CD4-positive, CD25-positive, alpha-beta regulatory T cell (primary cell): ENCODE results near the gene PRRX2. TPM values are rescaled to one million over a fixed set of nuclear protein-coding genes. Genes with fewer than 3 reads are reported as not detected.

ENCODE experiments used
- ATAC-seq, 2 donors: fragments of 150-1000 bp; cut with Tn5 transposase; one replicate each; pipeline ENCODE4 v1.10.0; 2021; ENCODE audit warnings: low read depth in 2 of 2, moderate number of reproducible peaks in 2 of 2, moderate library complexity in 1 of 2
- DNase-seq, 3 donors: peaks; one replicate each; pipeline versions ENCODE4 v3.0.0 to v3.0.0-alpha.2; 2012 to 2022; ENCODE audit warnings: mixed read lengths in 1 of 3
- H3K27ac ChIP-seq: one replicate; pipeline ENCODE4 v1.7.0; 2013; ENCODE audit warnings: mild to moderate bottlenecking, low read length; ENCODE audit not compliant: insufficient read depth, poor library complexity, severe bottlenecking
- H3K27me3 ChIP-seq: one replicate; pipeline ENCODE4 v1.7.0; 2013; ENCODE audit warnings: low read length; ENCODE audit not compliant: control insufficient read depth, insufficient read depth
- H3K36me3 ChIP-seq: one replicate; pipeline ENCODE4 v1.7.0; 2013; ENCODE audit warnings: mild to moderate bottlenecking, low read length, moderate library complexity; ENCODE audit not compliant: control insufficient read depth, insufficient read depth
- H3K4me1 ChIP-seq: 2 replicates; pipeline ENCODE4 v1.7.0; 2013; ENCODE audit warnings: mild to moderate bottlenecking, low read length; ENCODE audit not compliant: insufficient read depth, control insufficient read depth, poor library complexity, severe bottlenecking
- H3K4me3 ChIP-seq: one replicate; pipeline ENCODE4 v1.7.0; 2013; ENCODE audit warnings: low read depth, mild to moderate bottlenecking, low read length, moderate library complexity
- H3K9me3 ChIP-seq, 2 experiments: 1 replicate in 1 of 2; 2 replicates in 1 of 2; pipeline ENCODE4 v1.7.0; 2013; ENCODE audit warnings: low read length in 2 of 2, mild to moderate bottlenecking in 1 of 2, moderate library complexity in 1 of 2; ENCODE audit not compliant: control insufficient read depth in 2 of 2
- H3K27ac Mint-ChIP-seq, 3 donors: one replicate each; pipeline ENCODE4 v1.8.0; 2020 to 2022; ENCODE audit warnings: mild to moderate bottlenecking in 3 of 3, mixed read lengths in 3 of 3, moderate library complexity in 2 of 3
- H3K27me3 Mint-ChIP-seq: one replicate; pipeline ENCODE4 v1.8.0; 2022; ENCODE audit warnings: mild to moderate bottlenecking, mixed read lengths
- H3K36me3 Mint-ChIP-seq: one replicate; pipeline ENCODE4 v1.8.0; 2020; ENCODE audit warnings: mixed read lengths
- H3K4me1 Mint-ChIP-seq, 4 donors: one replicate each; pipeline ENCODE4 v1.8.0; 2020 to 2022; ENCODE audit warnings: mixed read lengths in 4 of 4, mild to moderate bottlenecking in 1 of 4
- H3K4me3 Mint-ChIP-seq, 4 donors: one replicate each; pipeline ENCODE4 v1.8.0; 2020 to 2022; ENCODE audit warnings: mild to moderate bottlenecking in 4 of 4, mixed read lengths in 4 of 4, moderate library complexity in 3 of 4
- H3K9me3 Mint-ChIP-seq, 7 donors: one replicate each; pipeline ENCODE4 v1.8.0; 2020 to 2022; ENCODE audit warnings: mixed read lengths in 7 of 7, mild to moderate bottlenecking in 3 of 7, moderate library complexity in 2 of 7
- polyA plus RNA-seq, 4 donors: library from polyadenylated mRNA; unstranded; fragments of 300-500 nt; fragmentation: Illumina TruSeq; gene quantifications; one replicate each; pipeline ENCODE4 v1.2.3, GENCODE V29; 2021
- total RNA-seq: library from RNA; stranded (reverse); gene quantifications from one replicate; pipeline ENCODE4 v1.2.3, GENCODE V29; 2022

PRRX2 gene
- total and polyA plus RNA-seq, 5 donors from 2014 or later: not detected

DNA sequence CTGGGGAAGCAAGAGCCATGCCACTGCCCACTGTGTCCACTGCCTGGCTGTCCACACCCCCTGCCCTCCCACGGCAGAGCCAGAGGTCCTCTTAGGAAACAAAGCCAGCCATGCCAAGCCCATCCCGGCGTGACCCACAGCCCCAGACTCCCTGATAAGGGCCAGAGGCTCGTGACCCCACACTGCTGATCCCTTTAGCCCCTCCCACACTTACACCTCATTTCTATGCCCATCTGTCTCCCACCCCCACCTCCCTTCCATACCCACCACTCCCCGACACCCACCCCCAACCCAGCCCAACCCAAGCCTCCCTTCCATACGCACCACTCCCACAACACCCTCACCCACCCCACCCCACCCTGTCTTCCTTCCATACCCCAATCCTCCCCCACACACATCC lies 70.1 kb downstream of the PRRX2 start:
- ATAC-seq (no peak), DNase-seq (no peak)
- no peaks in the 10 kb centered on the region for H3K36me3 ChIP-seq
- no peak overlapping the region for H3K4me3 Mint-ChIP-seq
- H3K27me3 ChIP-seq: no peaks in the 10 kb centered on the region
- H3K27ac ChIP-seq: no peak overlapping the region
- peaks cover 4 to 10% (median 6%) of the 10 kb centered on the region in 4 donors for H3K4me1 Mint-ChIP-seq
- no peaks in the 10 kb centered on the region for H3K9me3 ChIP-seq
- peaks cover 27% of the 10 kb centered on the region for H3K27me3 Mint-ChIP-seq
- H3K36me3 Mint-ChIP-seq: no peaks in the 10 kb centered on the region
- no peaks in the 10 kb centered on the region for H3K9me3 Mint-ChIP-seq
- no peak overlapping the region for H3K27ac Mint-ChIP-seq
- H3K4me3 ChIP-seq: no peak overlapping the region
- H3K4me1 ChIP-seq: peaks cover 8% of the 10 kb centered on the region

GRCh38 chr9:129736334-129736733 lies 70.9 kb downstream of the PRRX2 start:
- Mint-ChIP-seq H3K4me3 (no peak overlapping the region), H3K27ac (no peak overlapping the region), H3K4me1 (peaks cover 4 to 10% (median 6%) of the 10 kb centered on the region in 4 donors), H3K36me3 (no peaks in the 10 kb centered on the region), H3K9me3 (no peaks in the 10 kb centered on the region), H3K27me3 (peaks cover 20% of the 10 kb centered on the region)
- H3K4me1 ChIP-seq: peaks cover 8% of the 10 kb centered on the region
- ATAC-seq (no peak), DNase-seq (no peak)
- no peak overlapping the region for H3K4me3 ChIP-seq
- H3K27me3 ChIP-seq: no peaks in the 10 kb centered on the region
- H3K36me3 ChIP-seq: no peaks in the 10 kb centered on the region
- H3K27ac ChIP-seq: no peak overlapping the region
- no peaks in the 10 kb centered on the region for H3K9me3 ChIP-seq

DNA sequence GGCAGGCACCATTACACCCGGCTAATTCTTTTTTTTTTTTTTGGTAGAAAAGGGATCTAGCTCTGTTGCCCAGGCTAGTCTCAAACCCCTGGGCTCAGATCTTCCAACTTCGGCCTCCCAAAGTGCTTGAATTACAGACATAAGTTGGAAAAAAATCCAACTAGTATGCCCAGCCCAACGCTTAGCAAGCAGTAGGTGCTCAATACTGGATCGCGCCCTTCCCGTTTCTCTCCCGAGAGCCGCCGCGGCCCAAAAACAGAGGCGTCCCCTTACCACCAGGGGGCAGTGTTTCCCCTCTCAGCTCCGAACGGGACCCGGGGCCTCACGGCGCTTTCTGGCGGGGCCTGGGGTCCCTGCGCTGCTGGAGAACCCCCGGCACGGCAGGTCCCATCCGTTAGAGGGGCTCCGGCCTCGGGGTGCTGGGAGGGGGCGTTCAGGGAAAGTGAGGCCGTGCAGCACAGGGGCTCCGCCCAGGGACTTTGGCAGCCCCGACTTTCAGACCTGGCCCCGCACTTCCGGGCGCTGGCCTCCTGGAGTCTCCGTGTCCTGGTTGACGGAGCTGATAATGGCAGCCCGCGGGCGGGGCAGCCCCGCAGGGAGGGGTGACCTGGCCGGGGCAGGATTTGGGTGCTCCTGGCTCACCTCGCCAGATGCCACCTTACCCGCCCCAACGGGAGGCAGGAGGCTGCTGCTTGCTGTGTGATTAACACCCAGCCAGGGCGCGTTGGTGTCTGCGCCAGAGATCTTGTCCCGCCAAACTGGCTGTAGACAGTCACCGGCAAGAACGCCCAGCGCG lies 72.2 kb downstream of the PRRX2 start:
- Histone ChIP-seq H3K36me3 (no peaks in the 10 kb centered on the region), H3K27ac (peak overlapping the region; percentile 57), H3K27me3 (no peaks in the 10 kb centered on the region), H3K4me3 (peak overlapping the region; percentile 53), H3K4me1 (peaks cover 8% of the 10 kb centered on the region), H3K9me3 (no peaks in the 10 kb centered on the region)
- DNase-seq: peak; percentile 74 to 85 (median 84)
- Mint-ChIP-seq H3K4me1 (peaks cover 4 to 10% (median 6%) of the 10 kb centered on the region in 4 donors), H3K36me3 (no peaks in the 10 kb centered on the region), H3K4me3 (peak overlapping the region; percentile 3 to 84 (median 80)), H3K27ac (peak overlapping the region in 2 of 3 donors; percentile 73 to 78), H3K9me3 (no peaks in the 10 kb centered on the region), H3K27me3 (peaks cover 18% of the 10 kb centered on the region)
- ATAC-seq: peak; percentile 81 to 85

DNA sequence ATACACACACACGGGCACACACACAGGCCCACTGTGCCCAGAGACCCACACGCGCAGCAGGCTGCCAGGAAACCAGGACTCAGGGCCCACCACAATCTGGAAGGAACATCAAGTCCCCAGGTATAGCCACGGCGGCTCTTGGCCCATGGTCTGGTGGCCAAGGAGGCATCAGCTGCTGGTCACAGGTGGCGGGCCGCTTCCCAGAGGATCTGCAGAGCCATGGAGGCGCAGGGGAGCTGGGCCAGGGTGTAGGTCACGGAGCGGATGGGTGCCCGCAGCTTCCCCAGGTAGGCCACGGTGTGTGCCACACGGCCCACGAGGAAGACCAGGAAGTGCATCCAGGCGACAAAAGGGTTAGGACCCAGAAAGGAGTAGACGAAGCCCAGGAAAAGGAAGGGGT lies 74.0 kb downstream of the PRRX2 start:
- Mint-ChIP-seq H3K27me3 (peaks cover 10% of the 10 kb centered on the region), H3K9me3 (no peaks in the 10 kb centered on the region), H3K27ac (peak overlapping the region in 2 of 3 donors; percentile 60 to 72), H3K4me3 (peak overlapping the region; percentile 38 to 85 (median 50)), H3K4me1 (peaks cover 4 to 10% (median 6%) of the 10 kb centered on the region in 4 donors), H3K36me3 (no peaks in the 10 kb centered on the region)
- Histone ChIP-seq H3K27ac (no peak overlapping the region), H3K27me3 (no peaks in the 10 kb centered on the region), H3K4me1 (peaks cover 8% of the 10 kb centered on the region), H3K9me3 (no peaks in the 10 kb centered on the region), H3K4me3 (no peak overlapping the region), H3K36me3 (no peaks in the 10 kb centered on the region)
- no peak for DNase-seq
- no peak for ATAC-seq

GRCh38 chr9:129740174-129740573 lies 74.7 kb downstream of the PRRX2 start:
- no peaks in the 10 kb centered on the region for H3K36me3 Mint-ChIP-seq
- DNase-seq (no peak), ATAC-seq (no peak)
- H3K4me1 Mint-ChIP-seq: peaks cover 4 to 10% (median 6%) of the 10 kb centered on the region in 4 donors
- H3K27me3 ChIP-seq: no peaks in the 10 kb centered on the region
- H3K36me3 ChIP-seq: no peaks in the 10 kb centered on the region
- no peak overlapping the region for H3K27ac Mint-ChIP-seq
- H3K4me3 ChIP-seq: no peak overlapping the region
- H3K4me1 ChIP-seq: peaks cover 8% of the 10 kb centered on the region
- no peaks in the 10 kb centered on the region for H3K9me3 Mint-ChIP-seq
- no peak overlapping the region for H3K27ac ChIP-seq
- H3K9me3 ChIP-seq: no peaks in the 10 kb centered on the region
- H3K4me3 Mint-ChIP-seq: peak overlapping the region in 1 of 4 donors; percentile 54
- peaks cover 10% of the 10 kb centered on the region for H3K27me3 Mint-ChIP-seq

DNA sequence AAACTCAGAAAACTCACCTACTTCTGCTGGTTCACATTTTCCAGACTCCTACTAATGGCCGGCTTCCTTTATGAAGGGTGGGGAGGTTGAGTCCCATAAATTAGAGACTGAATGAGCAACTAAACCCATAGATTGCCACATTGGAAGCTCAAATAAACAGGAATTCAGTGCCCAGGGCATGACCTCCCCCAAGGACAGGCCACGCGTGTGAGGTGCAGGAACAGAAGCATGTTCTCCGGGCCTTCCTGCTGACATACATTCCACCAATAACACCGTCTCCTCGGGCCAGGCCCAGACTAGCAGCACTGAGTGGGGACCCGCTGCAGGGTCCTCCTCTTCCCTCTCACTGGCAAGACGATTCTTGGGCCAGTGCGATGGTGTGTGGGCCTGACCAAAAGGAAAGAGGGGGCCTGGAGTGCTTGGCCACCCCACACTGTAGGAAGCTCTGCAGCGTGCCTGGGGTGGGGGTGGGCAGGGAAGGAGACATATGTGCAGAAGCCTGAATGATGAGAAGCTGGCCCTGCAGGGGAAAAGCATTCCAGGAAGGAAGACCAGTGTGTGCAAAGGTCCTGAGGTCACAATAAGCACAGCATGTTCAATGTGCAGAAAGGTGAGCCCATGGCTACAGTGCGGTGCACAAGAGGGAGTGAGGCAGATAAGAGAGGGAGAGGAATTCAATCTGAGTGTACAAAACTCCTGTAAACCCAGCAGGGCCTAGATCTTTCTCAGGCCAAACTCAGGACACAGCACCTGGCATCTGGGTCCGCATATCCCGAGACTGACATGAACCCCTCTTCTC lies 75.4 kb downstream of the PRRX2 start:
- Mint-ChIP-seq H3K27me3 (peaks cover 10% of the 10 kb centered on the region), H3K4me3 (peak overlapping the region in 1 of 4 donors; percentile 54), H3K36me3 (no peaks in the 10 kb centered on the region), H3K9me3 (no peaks in the 10 kb centered on the region), H3K27ac (no peak overlapping the region), H3K4me1 (peaks cover 4 to 10% (median 6%) of the 10 kb centered on the region in 4 donors)
- DNase-seq (no peak), ATAC-seq (no peak)
- Histone ChIP-seq H3K36me3 (no peaks in the 10 kb centered on the region), H3K9me3 (no peaks in the 10 kb centered on the region), H3K27me3 (no peaks in the 10 kb centered on the region), H3K4me3 (no peak overlapping the region), H3K27ac (no peak overlapping the region), H3K4me1 (peaks cover 8% of the 10 kb centered on the region)

GRCh38 chr9:129745200-129745599 lies 79.8 kb downstream of the PRRX2 start:
- DNase-seq (no peak), ATAC-seq (no peak)
- Histone ChIP-seq H3K36me3 (no peaks in the 10 kb centered on the region), H3K27ac (no peak overlapping the region), H3K9me3 (no peaks in the 10 kb centered on the region), H3K4me1 (no peaks in the 10 kb centered on the region), H3K4me3 (no peak overlapping the region), H3K27me3 (no peaks in the 10 kb centered on the region)
- H3K9me3 Mint-ChIP-seq: no peaks in the 10 kb centered on the region
- no peak overlapping the region for H3K4me3 Mint-ChIP-seq
- no peaks in the 10 kb centered on the region for H3K4me1 Mint-ChIP-seq
- no peaks in the 10 kb centered on the region for H3K27me3 Mint-ChIP-seq
- H3K27ac Mint-ChIP-seq: no peak overlapping the region
- H3K36me3 Mint-ChIP-seq: no peaks in the 10 kb centered on the region
